22Rv1 (cell line): ENCODE results near the gene ADGRB2.

Experiments used
- CTCF ChIP-seq: fragments of 450-650 bp; IDR thresholded peaks from 2 replicates; pipeline ENCODE4 v1.5.1; 2017; ENCODE audit warnings: mild to moderate bottlenecking
- ZFX ChIP-seq: fragments of 450-650 bp; IDR thresholded peaks from 2 replicates; pipeline ENCODE4 v1.6.1; 2017; ENCODE audit warnings: antibody characterized with exemption, borderline replicate concordance

DNA sequence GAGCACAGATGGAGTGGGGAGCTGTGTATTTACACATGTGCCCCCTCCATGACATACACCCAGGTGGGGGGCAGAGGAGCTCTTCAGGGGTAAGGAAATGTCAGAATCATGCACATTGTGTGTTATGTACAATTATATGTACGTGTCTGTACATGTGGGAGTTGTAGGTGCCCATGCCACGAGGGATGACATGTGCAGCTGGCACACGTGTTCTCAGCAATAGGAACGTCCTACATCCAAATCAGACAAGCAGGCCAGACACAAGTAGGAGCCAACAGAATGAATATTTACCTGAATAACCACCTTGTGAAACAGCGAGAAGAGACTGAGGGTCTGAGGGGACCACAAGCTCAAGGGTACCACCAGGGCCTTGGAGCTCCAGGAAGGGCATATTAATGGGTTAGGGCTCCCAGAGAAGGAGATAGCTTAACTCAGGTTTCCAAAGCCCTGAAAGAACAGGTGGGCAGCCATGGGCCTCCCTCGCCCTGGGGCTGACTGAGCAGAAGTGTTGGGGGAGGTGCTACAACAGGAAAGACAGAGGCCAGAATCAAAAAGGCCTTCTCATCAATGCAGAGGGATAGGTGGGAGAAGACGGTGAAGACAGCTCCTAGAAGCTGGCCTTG lies 63.6 kb downstream of the ADGRB2 start:
- TF ChIP-seq CTCF (no peak), ZFX (no peak)
